Measurements from ENCODE around the gene GRM1. TPM values are rescaled to one million over a fixed set of nuclear protein-coding genes. Genes with fewer than 3 reads are reported as not detected.

GRM1 gene
- total RNA-seq, 1 donor from 2014 or later = not detected

DNA sequence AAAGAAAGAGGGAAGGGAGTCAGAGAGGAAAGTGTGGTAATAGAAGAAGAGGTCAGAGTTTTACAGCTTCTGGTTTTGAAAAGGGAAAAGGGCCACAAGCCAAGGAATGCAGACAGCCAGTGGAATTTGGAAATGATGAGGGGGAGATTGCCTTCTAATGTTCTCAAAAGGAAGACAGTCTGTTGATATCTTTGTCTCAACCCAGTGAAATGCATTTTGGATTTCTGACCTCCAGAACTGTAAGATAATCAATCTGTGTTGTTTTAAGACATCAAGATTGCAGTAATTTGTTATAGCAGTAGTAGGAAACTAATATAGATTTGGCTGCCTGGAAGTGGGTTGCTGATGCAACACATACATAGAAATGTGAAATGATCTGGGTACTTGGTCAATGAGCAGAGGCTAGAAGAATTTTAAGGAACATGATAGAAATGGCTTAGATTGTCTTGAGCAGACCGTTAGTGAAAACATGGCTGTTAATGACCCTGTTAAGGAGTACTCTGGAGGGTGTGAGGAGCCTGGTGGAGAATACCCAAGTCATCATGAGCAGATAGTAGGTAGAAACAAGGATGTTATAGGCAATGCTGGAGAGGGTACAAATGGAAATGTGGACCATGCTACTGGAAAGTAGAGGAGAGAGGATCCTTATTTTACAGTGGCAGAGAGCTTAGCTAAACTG lies 259.0 kb downstream of the GRM1 start:
- H3K4me3 ChIP-seq (ENCODE audit: low read depth, low read length) = no peak overlapping the region
- DNase-seq (ENCODE audit: low read depth) = no peak
- TF ChIP-seq, protein P1, sequence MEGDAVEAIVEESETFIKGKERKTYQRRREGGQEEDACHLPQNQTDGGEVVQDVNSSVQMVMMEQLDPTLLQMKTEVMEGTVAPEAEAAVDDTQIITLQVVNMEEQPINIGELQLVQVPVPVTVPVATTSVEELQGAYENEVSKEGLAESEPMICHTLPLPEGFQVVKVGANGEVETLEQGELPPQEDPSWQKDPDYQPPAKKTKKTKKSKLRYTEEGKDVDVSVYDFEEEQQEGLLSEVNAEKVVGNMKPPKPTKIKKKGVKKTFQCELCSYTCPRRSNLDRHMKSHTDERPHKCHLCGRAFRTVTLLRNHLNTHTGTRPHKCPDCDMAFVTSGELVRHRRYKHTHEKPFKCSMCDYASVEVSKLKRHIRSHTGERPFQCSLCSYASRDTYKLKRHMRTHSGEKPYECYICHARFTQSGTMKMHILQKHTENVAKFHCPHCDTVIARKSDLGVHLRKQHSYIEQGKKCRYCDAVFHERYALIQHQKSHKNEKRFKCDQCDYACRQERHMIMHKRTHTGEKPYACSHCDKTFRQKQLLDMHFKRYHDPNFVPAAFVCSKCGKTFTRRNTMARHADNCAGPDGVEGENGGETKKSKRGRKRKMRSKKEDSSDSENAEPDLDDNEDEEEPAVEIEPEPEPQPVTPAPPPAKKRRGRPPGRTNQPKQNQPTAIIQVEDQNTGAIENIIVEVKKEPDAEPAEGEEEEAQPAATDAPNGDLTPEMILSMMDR (conservative IDR thresholded peaks at IDR 0.05; ENCODE audit: low read depth, low read length) = no peak

DNA sequence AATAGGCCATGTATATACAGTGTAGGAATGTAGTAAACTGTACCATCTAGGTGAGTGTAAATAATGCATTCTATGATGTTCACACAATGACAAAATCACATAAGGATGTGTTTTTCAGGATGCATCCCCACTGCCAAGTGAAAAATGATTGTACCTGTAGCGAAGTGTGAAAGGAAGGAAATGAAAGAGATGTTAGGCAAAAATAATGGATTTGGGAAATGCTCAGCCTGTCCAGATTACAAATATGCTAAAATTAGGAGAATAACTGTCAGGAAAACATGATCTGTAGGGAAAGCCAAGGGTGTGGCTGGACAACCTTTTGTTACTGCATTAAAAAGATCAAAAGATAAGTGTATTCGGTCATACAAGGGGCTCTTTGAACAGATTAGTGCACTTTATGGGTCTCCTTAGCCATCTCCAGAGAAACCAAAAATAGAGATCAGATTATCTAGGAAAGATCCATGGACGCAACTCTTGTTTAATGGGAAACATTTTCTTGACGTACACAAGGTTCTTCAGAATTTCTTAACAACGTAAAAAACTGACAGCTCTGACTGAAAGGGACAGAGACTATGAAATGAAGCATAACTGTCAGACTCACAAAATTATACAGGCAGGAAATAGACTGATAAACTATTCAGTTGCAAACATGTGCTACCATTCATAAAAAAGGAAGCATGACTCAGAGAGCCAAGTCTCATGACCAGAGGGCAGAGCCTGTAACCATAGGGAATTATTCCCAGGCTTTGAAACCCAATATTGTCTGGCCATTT lies 261.1 kb downstream of the GRM1 start:
- TF ChIP-seq, protein P1 (conservative IDR thresholded peaks at IDR 0.05; ENCODE audit: low read depth, low read length) = no peak
- no peak for DNase-seq (ENCODE audit: low read depth)

DNA sequence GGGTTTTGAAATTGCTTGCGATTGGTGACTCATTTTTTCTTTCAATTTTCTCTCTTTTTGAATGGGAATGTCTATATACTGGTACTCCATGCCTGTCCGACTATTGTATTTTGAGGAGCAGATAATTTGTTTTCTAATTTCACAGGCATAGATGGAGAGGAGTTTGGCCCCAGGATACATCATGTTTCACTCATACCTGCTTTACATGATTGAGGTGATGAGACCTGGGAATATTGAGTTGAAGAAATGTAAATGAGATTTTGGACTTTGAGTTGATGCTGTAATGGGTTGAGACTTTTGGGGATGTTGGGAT lies 261.7 kb downstream of the GRM1 start:
- H3K4me3 ChIP-seq (ENCODE audit: low read depth, low read length) = no peak overlapping the region
- DNase-seq (ENCODE audit: low read depth) = no peak
- TF ChIP-seq, protein P1 (conservative IDR thresholded peaks at IDR 0.05; ENCODE audit: low read depth, low read length) = no peak

More for the DNA sequence above, 261.1 kb downstream of the GRM1 start:
- no peak overlapping the region for H3K4me3 ChIP-seq (ENCODE audit: low read depth, low read length)

DNA sequence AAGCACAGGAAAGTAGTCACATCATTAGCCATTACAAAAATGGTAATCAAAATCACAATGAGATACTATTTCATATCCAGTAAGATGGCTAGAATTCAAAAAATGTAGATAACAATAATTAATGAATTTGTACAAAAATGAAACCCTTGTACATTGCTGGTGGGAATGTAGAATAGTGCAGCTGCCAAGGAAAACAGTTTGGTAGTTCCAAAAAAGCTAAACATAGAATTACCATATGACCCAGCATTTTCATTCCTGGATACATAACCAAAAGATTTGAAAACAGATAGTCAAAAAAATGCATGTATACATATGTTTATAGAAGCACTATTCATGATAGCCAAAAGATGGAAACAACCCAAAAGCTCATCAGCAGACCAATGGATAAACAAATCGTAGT lies 263.6 kb downstream of the GRM1 start:
- TF ChIP-seq, protein P1 (conservative IDR thresholded peaks at IDR 0.05; ENCODE audit: low read depth, low read length) = no peak
- no peak for DNase-seq (ENCODE audit: low read depth)
- no peak overlapping the region for H3K4me3 ChIP-seq (ENCODE audit: low read depth, low read length)

DNA sequence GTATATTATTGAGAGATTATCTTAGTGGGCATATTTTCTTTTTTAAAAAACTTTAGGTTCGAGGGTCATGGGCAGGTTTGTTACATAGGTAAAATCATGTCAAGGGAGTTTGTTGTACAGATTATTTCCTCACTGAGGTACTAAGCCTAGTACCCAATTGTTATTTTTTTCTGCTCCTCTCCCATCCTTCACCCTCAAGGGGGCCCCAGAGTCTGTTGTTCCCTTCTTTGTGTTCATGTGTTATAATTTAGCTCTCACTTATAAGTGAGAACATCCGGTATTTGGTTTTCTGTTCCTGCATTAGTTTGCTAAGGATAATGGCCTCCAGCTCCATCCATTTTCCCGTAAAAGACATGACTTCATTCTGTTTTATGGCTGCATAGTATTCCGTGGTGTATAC lies 266.8 kb downstream of the GRM1 start:
- DNase-seq (ENCODE audit: low read depth) = no peak
- TF ChIP-seq, protein P1 (conservative IDR thresholded peaks at IDR 0.05; ENCODE audit: low read depth, low read length) = no peak
- no peak overlapping the region for H3K4me3 ChIP-seq (ENCODE audit: low read depth, low read length)

DNA sequence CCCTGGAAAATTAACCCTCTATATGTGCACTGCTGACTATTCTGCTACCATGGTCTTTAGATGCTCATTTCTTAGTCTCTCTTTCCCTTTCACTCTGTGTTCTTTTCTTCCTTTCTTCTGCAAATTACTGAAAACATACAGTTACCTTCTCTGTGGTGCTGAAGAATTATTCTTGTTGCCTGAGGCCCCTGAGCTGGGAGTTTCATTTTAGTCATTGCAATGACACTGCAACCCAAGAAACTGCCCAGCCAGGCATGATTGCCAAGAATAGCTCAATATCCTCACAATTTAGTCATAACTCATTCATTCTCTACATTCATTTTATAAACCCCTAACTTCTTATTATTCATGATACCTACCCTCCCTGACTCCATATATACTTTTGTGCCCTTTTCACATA lies 269.0 kb downstream of the GRM1 start:
- TF ChIP-seq, protein P1 (conservative IDR thresholded peaks at IDR 0.05; ENCODE audit: low read depth, low read length) = no peak
- DNase-seq (ENCODE audit: low read depth) = no peak

More for the DNA sequence above, 269.0 kb downstream of the GRM1 start:
- H3K4me3 ChIP-seq (ENCODE audit: low read depth, low read length) = no peak overlapping the region
